IMR-90 (cell line): ENCODE data around the gene ZYX. TPM values are rescaled to one million over a fixed set of nuclear protein-coding genes. Genes with fewer than 3 reads are reported as not detected.
"Not testable (repeated sequence)": the region's sequence is repeated elsewhere in the genome, so short reads cannot be mapped to it uniquely, and the experiment has no call there.

Experiments used
- ATAC-seq: fragments of 200-7000 bp; cut with Tn5 transposase; 2 replicates; pipeline ENCODE4 v1.9.1; 2020; ENCODE audit warnings: low read depth, mild to moderate bottlenecking, moderate library complexity
- BruUV-seq: library from RNA; stranded (reverse); fragments of 400-500 nt; replicated peaks from 2 replicates; lab custom pipeline; 2021; lab: Mats Ljungman, UMichigan
- CTCF ChIA-PET: fragments of 300-600 bp; formaldehyde crosslinking; extraction: SDS; loops from one replicate; lab custom pipeline; 2021; ENCODE audit warnings: antibody characterized with exemption; lab: Yijun Ruan, JAX
- POLR2A ChIA-PET: fragments of 300-600 bp; sonication (Branson Sonifier 250); formaldehyde crosslinking; loops from one replicate; lab custom pipeline; 2022; ENCODE audit warnings: antibody characterized with exemption; ENCODE audit not compliant: unreplicated experiment; lab: Charles Lee
- DNase-seq: peaks from one replicate; pipeline ENCODE4 v3.0.0; 2013
- H2AFZ ChIP-seq: replicated peaks from 2 replicates; pipeline ENCODE3; 2013; ENCODE audit warnings: low read length, mild to moderate bottlenecking; ENCODE audit not compliant: poor library complexity
- H2AK5ac ChIP-seq: 2 replicates; pipeline ENCODE4 v1.6.1; 2013; ENCODE audit warnings: low read depth, low read length, inconsistent platforms
- H2AK9ac ChIP-seq: replicated peaks from 2 replicates; pipeline ENCODE3; 2013; ENCODE audit warnings: mild to moderate bottlenecking, low read depth, low read length, moderate library complexity; ENCODE audit not compliant: poor library complexity
- H2BK120ac ChIP-seq: 2 replicates; pipeline ENCODE4 v1.6.1; 2013; ENCODE audit warnings: low read depth, low read length, inconsistent platforms
- H2BK15ac ChIP-seq: 3 replicates; pipeline ENCODE4 v1.6.1; 2013; ENCODE audit warnings: low read depth, low read length, inconsistent platforms
- H2BK20ac ChIP-seq: 2 replicates; pipeline ENCODE4 v1.6.1; 2013; ENCODE audit warnings: low read depth, mild to moderate bottlenecking, inconsistent platforms, low read length, moderate library complexity
- H2BK5ac ChIP-seq: 2 replicates; pipeline ENCODE4 v1.6.1; 2013; ENCODE audit warnings: mild to moderate bottlenecking, low read depth, low read length, inconsistent platforms; ENCODE audit not compliant: poor library complexity, severe bottlenecking
- H3K14ac ChIP-seq: replicated peaks from 2 replicates; pipeline ENCODE4 v1.6.1; 2013; ENCODE audit warnings: low read depth, low read length, inconsistent platforms
- H3K18ac ChIP-seq: 2 replicates; pipeline ENCODE4 v1.6.1; 2013; ENCODE audit warnings: low read depth, low read length, control low read depth
- H3K23ac ChIP-seq: 2 replicates; pipeline ENCODE4 v1.6.1; 2013; ENCODE audit warnings: low read depth, low read length, inconsistent platforms
- H3K27ac ChIP-seq: 2 replicates; pipeline ENCODE4 v1.5.1; 2013; ENCODE audit warnings: mild to moderate bottlenecking, control low read depth, low read length; ENCODE audit not compliant: insufficient read depth
- H3K27me3 ChIP-seq: 2 replicates; pipeline ENCODE4 v1.6.1; 2013; ENCODE audit warnings: low read length; ENCODE audit not compliant: control insufficient read depth, insufficient read depth
- H3K36me3 ChIP-seq: 2 replicates; pipeline ENCODE4 v1.6.1; 2013; ENCODE audit warnings: low read length, mixed read lengths; ENCODE audit not compliant: control insufficient read depth, insufficient read depth
- H3K4ac ChIP-seq: 2 replicates; pipeline ENCODE4 v1.6.1; 2013; ENCODE audit warnings: low read depth, low read length, inconsistent platforms
- H3K4me1 ChIP-seq: 2 replicates; pipeline ENCODE4 v1.6.1; 2013; ENCODE audit warnings: low read length, mixed read lengths; ENCODE audit not compliant: control insufficient read depth, insufficient read depth
- H3K4me2 ChIP-seq: 2 replicates; pipeline ENCODE4 v1.6.1; 2013; ENCODE audit warnings: low read depth, mild to moderate bottlenecking, control low read depth, low read length, moderate library complexity
- H3K4me3 ChIP-seq: 2 replicates; pipeline ENCODE4 v1.5.1; 2013; ENCODE audit warnings: low read depth, mild to moderate bottlenecking, control low read depth, low read length, moderate library complexity; ENCODE audit not compliant: insufficient read depth
- H3K56ac ChIP-seq: 2 replicates; pipeline ENCODE4 v1.6.1; 2013; ENCODE audit warnings: low read length, inconsistent platforms; ENCODE audit not compliant: insufficient read depth; ENCODE audit errors: extremely low read depth
- H3K79me1 ChIP-seq, 2 experiments: 2 replicates each; pipeline ENCODE4 v1.6.1; 2013; ENCODE audit warnings: low read length in 2 of 2, inconsistent platforms in 1 of 2, low read depth in 1 of 2
- H3K9ac ChIP-seq: 2 replicates; pipeline ENCODE4 v1.6.1; 2013; ENCODE audit warnings: low read depth, low read length, control low read depth
- H3K9me1 ChIP-seq: 2 replicates; pipeline ENCODE4 v1.6.1; 2013; ENCODE audit warnings: low read length, inconsistent platforms; ENCODE audit not compliant: insufficient read depth
- H3K9me3 ChIP-seq: 2 replicates; pipeline ENCODE4 v1.6.1; 2013; ENCODE audit warnings: low read length; ENCODE audit not compliant: control insufficient read depth, insufficient read depth
- H4K20me1 ChIP-seq: 2 replicates; pipeline ENCODE4 v1.6.1; 2013; ENCODE audit warnings: low read length, inconsistent platforms; ENCODE audit not compliant: insufficient read depth
- H4K5ac ChIP-seq: 2 replicates; pipeline ENCODE4 v1.6.1; 2013; ENCODE audit warnings: mild to moderate bottlenecking, low read depth, low read length, control low read depth
- H4K8ac ChIP-seq, 2 experiments: 2 replicates each; pipeline ENCODE4 v1.6.1; 2013; ENCODE audit warnings: low read depth in 2 of 2, low read length in 2 of 2, control low read depth in 1 of 2, inconsistent platforms in 1 of 2
- H4K91ac ChIP-seq: 2 replicates; pipeline ENCODE4 v1.6.1; 2013; ENCODE audit warnings: low read depth, low read length, inconsistent platforms; ENCODE audit not compliant: insufficient read depth
- WGBS, 2 experiments: methylation state at CpG; one replicate each; pipeline versions ENCODE4 v1.1.5 to v1.1.7; 2013; ENCODE audit warnings: missing lambda C conversion rate in 2 of 2; ENCODE audit not compliant: insufficient read length in 1 of 2; ENCODE audit errors: extremely low coverage in 2 of 2; 5-methylcytosine and 5-hydroxymethylcytosine counted together
- dilution Hi-C: fragments of 300-500 bp; cut with HindIII; formaldehyde crosslinking; loops from one replicate; pipeline ENCODE4 v1.14.3; 2018; ENCODE audit warnings: low sequenced_read_pairs; ENCODE audit not compliant: unreplicated experiment
- in situ Hi-C: fragments of 300-500 bp; cut with MboI; formaldehyde crosslinking; loops from 3 replicates; pipeline ENCODE4 v1.14.3; 2019; ENCODE audit warnings: low sequenced_read_pairs, inconsistent platforms, mixed read lengths
- intact Hi-C: fragments of 100-400 bp; cut with micrococcal nuclease; formaldehyde crosslinking; loops from 2 replicates; pipeline ENCODE4 v1.10.0; 2022
- polyA plus RNA-seq, 3 experiments: library from polyadenylated mRNA; depleted of rRNA; stranded (reverse); fragments of >200 nt; gene quantifications; 2 replicates each; pipeline ENCODE4 v1.2.3, GENCODE V29; 2012; ENCODE audit warnings: low replicate concordance in 1 of 3
- total RNA-seq: library from RNA; depleted of rRNA; stranded (reverse); fragments of >200 nt; gene quantifications from 2 replicates; pipeline ENCODE4 v1.2.3, GENCODE V29; 2012

The ZYX gene
- total and polyA plus RNA-seq, 2 of the 4 experiments (the other 2 are of a cell fraction): 22.6 to 334 TPM

DNA sequence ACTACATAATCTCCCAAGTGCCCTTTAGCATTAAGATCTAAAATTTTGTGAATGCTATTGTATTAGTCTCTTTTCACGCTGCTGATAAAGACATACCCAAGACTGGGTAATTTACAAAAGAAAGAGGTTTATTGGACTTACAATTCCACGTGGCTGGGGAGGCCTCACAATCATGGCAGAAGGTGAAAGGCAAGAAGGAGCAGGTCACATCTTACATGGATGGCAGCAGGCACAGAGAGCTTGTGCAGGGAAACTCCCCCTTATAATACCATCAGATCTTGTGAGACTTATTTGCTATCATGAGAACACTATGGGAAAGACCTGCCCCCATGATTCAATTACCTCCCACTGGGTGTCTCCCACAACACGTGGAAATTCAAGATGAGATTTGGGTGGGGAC, 39.5 kb downstream of the ZYX start:
- H3K23ac ChIP-seq, H3K27ac ChIP-seq, H3K9me3 ChIP-seq, H3K9me1 ChIP-seq, intact Hi-C loops, BruUV-seq, H2BK120ac ChIP-seq, H3K4me3 ChIP-seq, H4K20me1 ChIP-seq, DNase-seq, H4K5ac ChIP-seq, H2AFZ ChIP-seq, H3K18ac ChIP-seq, H3K9ac ChIP-seq, H3K4me1 ChIP-seq, H2BK20ac ChIP-seq, dilution Hi-C loops, H2BK15ac ChIP-seq, H3K4ac ChIP-seq, H3K14ac ChIP-seq, H3K79me1 ChIP-seq, ATAC-seq, H2AK5ac ChIP-seq, H3K27me3 ChIP-seq, H3K56ac ChIP-seq, POLR2A ChIA-PET, H2BK5ac ChIP-seq, H3K4me2 ChIP-seq, H4K8ac ChIP-seq, H4K91ac ChIP-seq, H2AK9ac ChIP-seq, in situ Hi-C loops, H3K36me3 ChIP-seq: not testable (repeated sequence)
- CTCF ChIA-PET: interaction anchor here (0.6 to 1.5 kb wide), 2 partner anchors 14 to 84 kb away, joined by 4 to 8 read pairs; no protein-coding TSS in a partner anchor
- WGBS, 2 experiments: no CpG with 5 or more reads among the region's 3 CpGs
